GM23338 (cell line): Measurements from ENCODE around the gene VWA2. TPM values are rescaled to one million over a fixed set of nuclear protein-coding genes. Genes with fewer than 3 reads are reported as not detected.

Experiments
- ATAC-seq: fragments of 200-7000 bp; cut with Tn5 transposase; 3 replicates; pipeline ENCODE4 v1.9.1; 2020
- DNase-seq: peaks from one replicate; pipeline ENCODE4 v3.0.0-alpha.2; 2015; ENCODE audit warnings: low spot score
- H2AFZ ChIP-seq: fragments of 200-600 bp; sonication (generic); 2 replicates; pipeline ENCODE4 v1.8.0; 2016; ENCODE audit warnings: antibody characterized with exemption, mild to moderate bottlenecking, moderate library complexity
- H3F3A ChIP-seq: fragments of 200-600 bp; sonication (generic); replicated peaks from 2 replicates; pipeline ENCODE4 v1.8.0; 2017; ENCODE audit warnings: antibody characterized with exemption, mixed run types, low read depth
- H3K27ac ChIP-seq: fragments of 200-600 bp; sonication (generic); 2 replicates; pipeline ENCODE4 v1.6.1; 2016; ENCODE audit warnings: low read depth
- H3K27me3 ChIP-seq: fragments of 200-600 bp; sonication (generic); 2 replicates; pipeline ENCODE4 v1.8.0; 2016; ENCODE audit warnings: mild to moderate bottlenecking, mixed run types, moderate library complexity; ENCODE audit not compliant: insufficient read depth
- H3K36me3 ChIP-seq: fragments of 200-600 bp; sonication (generic); 2 replicates; pipeline ENCODE4 v1.8.0; 2016; ENCODE audit warnings: mild to moderate bottlenecking; ENCODE audit not compliant: insufficient read depth
- H3K4me1 ChIP-seq: fragments of 200-600 bp; sonication (generic); 2 replicates; pipeline ENCODE4 v1.8.0; 2016; ENCODE audit warnings: mild to moderate bottlenecking, moderate library complexity; ENCODE audit not compliant: insufficient read depth
- H3K4me2 ChIP-seq: fragments of 200-600 bp; sonication (generic); 2 replicates; pipeline ENCODE4 v1.7.1; 2017; ENCODE audit warnings: mixed run types
- H3K4me3 ChIP-seq: fragments of 200-600 bp; sonication (generic); 2 replicates; pipeline ENCODE4 v1.6.1; 2016; ENCODE audit warnings: mixed run types
- H3K79me2 ChIP-seq: fragments of 200-600 bp; sonication (generic); replicated peaks from 2 replicates; pipeline ENCODE4 v1.8.0; 2017; ENCODE audit warnings: mild to moderate bottlenecking; ENCODE audit not compliant: insufficient read depth
- H3K9me2 ChIP-seq: fragments of 200-600 bp; sonication (generic); 2 replicates; pipeline ENCODE4 v1.8.0; 2017; ENCODE audit not compliant: insufficient read depth
- H4K20me1 ChIP-seq: fragments of 200-600 bp; sonication (generic); replicated peaks from 2 replicates; pipeline ENCODE4 v1.8.0; 2017; ENCODE audit warnings: mild to moderate bottlenecking; ENCODE audit not compliant: insufficient read depth
- H3K27ac Mint-ChIP-seq: 2 replicates; pipeline ENCODE4 v1.8.0; 2020; ENCODE audit warnings: inconsistent platforms, mild to moderate bottlenecking, moderate library complexity, mixed read lengths
- H3K27me3 Mint-ChIP-seq: 3 replicates; pipeline ENCODE4 v1.8.0; 2022; ENCODE audit warnings: low read depth, mild to moderate bottlenecking, moderate library complexity, mixed read lengths, inconsistent platforms; ENCODE audit not compliant: insufficient read depth, poor library complexity
- H3K36me3 Mint-ChIP-seq: 3 replicates; pipeline ENCODE4 v1.8.0; 2021; ENCODE audit warnings: low read depth, mild to moderate bottlenecking, inconsistent platforms, moderate library complexity, mixed read lengths
- H3K4me1 Mint-ChIP-seq: 3 replicates; pipeline ENCODE4 v1.8.0; 2020; ENCODE audit warnings: mild to moderate bottlenecking, inconsistent platforms, mixed read lengths
- H3K4me3 Mint-ChIP-seq: 3 replicates; pipeline ENCODE4 v1.8.0; 2021; ENCODE audit warnings: moderate library complexity, mild to moderate bottlenecking, inconsistent platforms, mixed read lengths
- H3K9me3 Mint-ChIP-seq: 3 replicates; pipeline ENCODE4 v1.8.0; 2020; ENCODE audit warnings: moderate library complexity, mild to moderate bottlenecking, inconsistent platforms, mixed read lengths
- CREB1 ChIP-seq: fragments of 250-450 bp; sonication (Bioruptor Pico); IDR thresholded peaks from 2 replicates; pipeline ENCODE4 v1.5.0; 2020; ENCODE audit warnings: low read depth, mild to moderate bottlenecking, moderate library complexity
- CTCF ChIP-seq, 2 experiments: fragments of 200-600 bp in 1 of 2; sonication (generic) in 1 of 2; conservative IDR thresholded peaks; 2 replicates each; pipeline versions ENCODE4 v1.5.1 to v1.6.1; 2016 to 2017; ENCODE audit warnings: antibody characterized with exemption in 2 of 2, low read depth in 2 of 2, mild to moderate bottlenecking in 2 of 2, moderate library complexity in 1 of 2
- ETS1 ChIP-seq: IDR thresholded peaks from 2 replicates; pipeline ENCODE4 v1.6.1; 2016; ENCODE audit warnings: antibody characterized with exemption
- EZH2 ChIP-seq: fragments of 200-600 bp; sonication (generic); IDR thresholded peaks from one replicate; pipeline ENCODE4 v1.8.0; 2017; ENCODE audit warnings: antibody characterized with exemption, mild to moderate bottlenecking, low read depth; ENCODE audit not compliant: unreplicated experiment
- EZH2phosphoT487 ChIP-seq: fragments of 200-600 bp; sonication (generic); IDR thresholded peaks from one replicate; pipeline ENCODE4 v1.8.1; 2018; ENCODE audit warnings: antibody characterized with exemption; ENCODE audit not compliant: unreplicated experiment
- JUNB ChIP-seq: IDR thresholded peaks from one replicate; pipeline ENCODE4 v1.6.1; 2016; ENCODE audit warnings: antibody characterized with exemption; ENCODE audit not compliant: unreplicated experiment
- NANOG ChIP-seq: IDR thresholded peaks from 2 replicates; pipeline ENCODE4 v1.6.1; 2016; ENCODE audit warnings: antibody characterized with exemption, borderline replicate concordance
- POLR2AphosphoS5 ChIP-seq: IDR thresholded peaks from 2 replicates; pipeline ENCODE4 v1.6.1; 2016; ENCODE audit warnings: antibody characterized with exemption, low read depth
- REST ChIP-seq: IDR thresholded peaks from one replicate; pipeline ENCODE4 v1.6.1; 2018; ENCODE audit warnings: antibody characterized with exemption; ENCODE audit not compliant: unreplicated experiment
- STAT1 ChIP-seq: IDR thresholded peaks from one replicate; pipeline ENCODE4 v1.6.1; 2016; ENCODE audit warnings: antibody characterized with exemption; ENCODE audit not compliant: unreplicated experiment
- ZNF114 ChIP-seq: fragments of 250-450 bp; sonication (Bioruptor Pico); IDR thresholded peaks from 2 replicates; pipeline ENCODE4 v1.5.0; 2020; ENCODE audit warnings: mild to moderate bottlenecking, moderate library complexity
- ZNF331 ChIP-seq: fragments of 250-450 bp; sonication (Bioruptor Pico); IDR thresholded peaks from 2 replicates; pipeline ENCODE4 v1.5.0; 2020; ENCODE audit warnings: low read depth, mild to moderate bottlenecking, moderate library complexity
- ZNF462 ChIP-seq: fragments of 250-450 bp; sonication (Bioruptor Pico); IDR thresholded peaks from 2 replicates; pipeline ENCODE4 v1.5.0; 2020; ENCODE audit warnings: mild to moderate bottlenecking, moderate library complexity
- polyA plus RNA-seq: library from polyadenylated mRNA; unstranded; fragments of >200 nt; fragmentation: Nextera tagmentation; extraction: Ambion mirVana; gene quantifications from 2 replicates; pipeline ENCODE4 v1.2.1, GENCODE V29; 2016
- total RNA-seq: library from RNA; depleted of rRNA; stranded (reverse); fragments of >200 nt; shearing (Covaris generic); gene quantifications from 2 replicates; pipeline ENCODE4 v1.2.3, GENCODE V29; 2014

The VWA2 gene
- total and polyA plus RNA-seq, 2 experiments from 2014 or later = 0.48 to 3.7 TPM

- DNase-seq = no peak
- Mint-ChIP-seq H3K4me3 (no peak overlapping the region), H3K36me3 (no peaks in the 10 kb centered on the region), H3K27ac (no peak overlapping the region), H3K4me1 (no peaks in the 10 kb centered on the region), H3K27me3 (peaks cover 5% of the 10 kb centered on the region), H3K9me3 (no peaks in the 10 kb centered on the region)
- H3F3A ChIP-seq = no peaks in the 10 kb centered on the region
- H3K79me2 ChIP-seq = no peaks in the 10 kb centered on the region
- no peaks in the 10 kb centered on the region for H4K20me1 ChIP-seq
- H3K4me3 ChIP-seq = no peak overlapping the region
- H3K4me1 ChIP-seq = no peaks in the 10 kb centered on the region
- TF ChIP-seq NANOG = no peak
- no peak for TF ChIP-seq POLR2AphosphoS5
- TF ChIP-seq ETS1 = no peak
- TF ChIP-seq JUNB = no peak
- no peak for TF ChIP-seq CTCF (conservative IDR thresholded peaks at IDR 0.05; ENCODE audit: low read depth in 2 of 2)
- no peak for TF ChIP-seq CREB1 (CRISPR knock-in tag)
- no peak for TF ChIP-seq STAT1
- no peak for TF ChIP-seq REST
- no peak for TF ChIP-seq ZNF462 (CRISPR knock-in tag)
- TF ChIP-seq ZNF331 (CRISPR knock-in tag) = no peak
- TF ChIP-seq EZH2 = no peak
- no peak for TF ChIP-seq ZNF114 (CRISPR knock-in tag)
- no peak for TF ChIP-seq EZH2phosphoT487
- no peak overlapping the region for H2AFZ ChIP-seq
- no peak overlapping the region for H3K27ac ChIP-seq
- H3K36me3 ChIP-seq = no peaks in the 10 kb centered on the region
- H3K27me3 ChIP-seq = no peaks in the 10 kb centered on the region
- no peaks in the 10 kb centered on the region for H3K9me2 ChIP-seq
- H3K4me2 ChIP-seq = no peak overlapping the region
- no peak for ATAC-seq
Measured at GRCh38 chr10:114281006-114281405, 42.0 kb downstream of the VWA2 start.
